HepG2 (cell line): ENCODE measurements around the gene E2F1. TPM values are rescaled to one million over a fixed set of nuclear protein-coding genes. Genes with fewer than 3 reads are reported as not detected.

Source experiments
- ATAC-seq: fragments of 200-7000 bp; cut with Tn5 transposase; 3 replicates; pipeline ENCODE4 v1.9.1; 2020; ENCODE audit warnings: mild to moderate bottlenecking, moderate library complexity
- BruUV-seq: library from RNA; stranded (reverse); fragments of 400-500 nt; replicated peaks from 2 replicates; lab custom pipeline; 2021; lab: Mats Ljungman, UMichigan
- CTCF ChIA-PET: fragments of 300-600 bp; formaldehyde crosslinking; extraction: SDS; loops from one replicate; lab custom pipeline; 2021; ENCODE audit warnings: low total read pairs, inconsistent platforms, low intra/inter-chr PET ratio; lab: Yijun Ruan, JAX
- POLR2A ChIA-PET: fragments of 350-600 bp; sonication (Branson Sonifier 250); formaldehyde crosslinking; loops from one replicate; lab custom pipeline; 2020; ENCODE audit warnings: antibody characterized with exemption, inconsistent platforms; lab: Yijun Ruan, JAX
- DNase-seq: peaks from one replicate; pipeline ENCODE4 v3.0.0-alpha.2; 2015; ENCODE audit warnings: low spot score
- FAIRE-seq: peaks from 3 replicates; lab custom pipeline; 2011; peaks lifted over from hg19 to GRCh38; lab: Jason Lieb, UNC
- H2AFZ ChIP-seq: one replicate; pipeline ENCODE4 v1.6.1; 2011; ENCODE audit warnings: low read length, inconsistent platforms
- H3K27ac ChIP-seq: fragments of 300-600 bp; 3 replicates; pipeline ENCODE4 v1.8.0; 2011; ENCODE audit warnings: mixed run types, mild to moderate bottlenecking, mixed read lengths, low read length, inconsistent platforms; ENCODE audit not compliant: insufficient read depth; ENCODE audit errors: extremely low read length
- H3K27me3 ChIP-seq, 2 experiments: fragments of 200-600 bp in 1 of 2; 2 replicates in 1 of 2; 3 replicates in 1 of 2; pipeline versions ENCODE4 v1.6.0 to v1.8.0; 2011; ENCODE audit warnings: low read length in 2 of 2, mild to moderate bottlenecking in 2 of 2, moderate library complexity in 2 of 2, inconsistent platforms in 1 of 2; ENCODE audit not compliant: insufficient read depth in 2 of 2, control insufficient read depth in 1 of 2
- H3K36me3 ChIP-seq, 2 experiments: fragments of 200-600 bp in 1 of 2; replicated peaks in 1 of 2; 2 replicates in 1 of 2; 3 replicates in 1 of 2; pipeline versions ENCODE4 v1.5.1 to v1.8.0; 2011; ENCODE audit warnings: low read length in 2 of 2, inconsistent platforms in 1 of 2; ENCODE audit not compliant: insufficient read depth in 2 of 2, control insufficient read depth in 1 of 2
- H3K4me1 ChIP-seq: 2 replicates; pipeline ENCODE4 v1.5.1; 2012; ENCODE audit warnings: low read length, inconsistent platforms; ENCODE audit not compliant: insufficient read depth
- H3K4me2 ChIP-seq: 2 replicates; pipeline ENCODE4 v1.6.0; 2011; ENCODE audit warnings: low read depth, low read length, inconsistent platforms
- H3K4me3 ChIP-seq, 3 experiments: fragments of 200-600 bp in 1 of 3; sonication (generic), shearing (Covaris generic) in 1 of 3; replicated peaks in 1 of 3; 2 replicates each; pipeline ENCODE4 v1.5.1; 2011 to 2016; ENCODE audit warnings: low read length in 3 of 3, inconsistent platforms in 2 of 3, low read depth in 2 of 3, mild to moderate bottlenecking in 2 of 3, control low read depth in 1 of 3, mixed read lengths in 1 of 3; ENCODE audit not compliant: insufficient read depth in 1 of 3
- H3K79me2 ChIP-seq: one replicate; pipeline ENCODE4 v1.6.1; 2011; ENCODE audit warnings: low read length, inconsistent platforms; ENCODE audit not compliant: insufficient read depth
- H3K9ac ChIP-seq: 2 replicates; pipeline ENCODE4 v1.6.0; 2011; ENCODE audit warnings: mild to moderate bottlenecking, low read depth, low read length, inconsistent platforms; ENCODE audit not compliant: insufficient read depth
- H3K9me3 ChIP-seq: 2 replicates; pipeline ENCODE4 v1.5.1; 2012; ENCODE audit warnings: mild to moderate bottlenecking, low read length
- H4K20me1 ChIP-seq: 2 replicates; pipeline ENCODE4 v1.6.0; 2011; ENCODE audit warnings: inconsistent platforms, mild to moderate bottlenecking, low read length, moderate library complexity; ENCODE audit not compliant: insufficient read depth
- ARNT2 ChIP-seq: sonication (generic); formaldehyde crosslinking; IDR thresholded peaks from 2 replicates; pipeline ENCODE4 v1.8.0; 2022; ENCODE audit warnings: mild to moderate bottlenecking, low read depth, missing genetic modification reagents, moderate library complexity
- FLYWCH1 ChIP-seq: sonication (generic); formaldehyde crosslinking; IDR thresholded peaks from 2 replicates; pipeline ENCODE4 v1.8.1; 2023; ENCODE audit warnings: mild to moderate bottlenecking, missing genetic modification reagents
- FOSL2 ChIP-seq: sonication (generic); formaldehyde crosslinking; IDR thresholded peaks from 2 replicates; pipeline ENCODE4 v1.4.0; 2020; ENCODE audit warnings: missing genetic modification reagents
- GTF3A ChIP-seq: sonication (generic); formaldehyde crosslinking; conservative IDR thresholded peaks from 2 replicates; pipeline ENCODE4 v1.4.0; 2020; ENCODE audit warnings: mild to moderate bottlenecking, missing genetic modification reagents
- RFX3 ChIP-seq: IDR thresholded peaks from 2 replicates; pipeline ENCODE4 v1.6.1; 2016; ENCODE audit warnings: missing biosample characterization, missing genetic modification reagents
- SP140L ChIP-seq: sonication (generic); formaldehyde crosslinking; IDR thresholded peaks from 2 replicates; pipeline ENCODE4 v1.4.0; 2020; ENCODE audit warnings: missing genetic modification reagents, borderline replicate concordance
- ZNF101 ChIP-seq: sonication (generic); formaldehyde crosslinking; IDR thresholded peaks from 2 replicates; pipeline ENCODE4 v1.4.0; 2020; ENCODE audit warnings: mild to moderate bottlenecking, low read depth, missing genetic modification reagents, borderline replicate concordance
- ZNF121 ChIP-seq: sonication (generic); formaldehyde crosslinking; IDR thresholded peaks from 2 replicates; pipeline ENCODE4 v1.5.0; 2020; ENCODE audit warnings: mild to moderate bottlenecking, missing genetic modification reagents
- ZNF770 ChIP-seq: sonication (generic); formaldehyde crosslinking; IDR thresholded peaks from 2 replicates; pipeline ENCODE4 v1.5.0; 2020; ENCODE audit warnings: mild to moderate bottlenecking, missing genetic modification reagents
- WGBS: methylation state at CpG from one replicate; pipeline ENCODE4 v1.1.6; 2017; ENCODE audit warnings: low lambda C conversion rate; 5-methylcytosine and 5-hydroxymethylcytosine counted together
- in situ Hi-C: cut with HindIII; loops from 2 replicates; pipeline ENCODE4 v1.10.0; 2017; ENCODE audit warnings: low pct_unique_long_range_greater_than_20kb; ENCODE audit not compliant: extremely low pct_ligation_motif_present
- intact Hi-C: fragments of 100-400 bp; cut with micrococcal nuclease; formaldehyde crosslinking; loops from one replicate; pipeline ENCODE4 v1.10.0; 2022; ENCODE audit not compliant: unreplicated experiment
- polyA plus RNA-seq, 8 experiments: library from polyadenylated mRNA; depleted of rRNA in 3 of 8; stranded (reverse) in 7 of 8; unstranded in 1 of 8; fragments of >200 nt; fragmentation: Illumina TruSeq in 4 of 8; extraction: Trizol in 4 of 8; gene quantifications; 2 replicates each; pipeline versions ENCODE4 v1.2.1 to v1.2.3, GENCODE V29; 2011 to 2016; ENCODE audit warnings: low read depth in 4 of 8, missing spikeins in 1 of 8, mixed read lengths in 1 of 8; ENCODE audit not compliant: insufficient read depth in 1 of 8
- total RNA-seq, 5 experiments: library from RNA; depleted of rRNA; stranded (reverse); fragments of >200 nt; fragmentation: Illumina TruSeq; extraction: Trizol; gene quantifications; 2 replicates each; pipeline ENCODE4 v1.2.3, GENCODE V29; 2016; ENCODE audit warnings: low read depth in 1 of 5
- TF ChIP-seq, protein P1 (sequence below): sonication (generic); formaldehyde crosslinking; IDR thresholded peaks from 2 replicates; pipeline ENCODE4 v1.5.0; 2020; ENCODE audit warnings: mild to moderate bottlenecking, missing genetic modification reagents, borderline replicate concordance

The E2F1 gene
- total and polyA plus RNA-seq, 2 of the 13 experiments (the other 11 are each of a cell fraction or from before 2014, with no cell fraction given): 25.5 to 39.4 TPM

- TF ChIP-seq ZNF101 (CRISPR knock-in tag): no peak
- no peak for TF ChIP-seq GTF3A (CRISPR knock-in tag)
These were observed 55.7 kb downstream of the E2F1 start (continued) for GRCh38 chr20:33630507-33630906.

DNA sequence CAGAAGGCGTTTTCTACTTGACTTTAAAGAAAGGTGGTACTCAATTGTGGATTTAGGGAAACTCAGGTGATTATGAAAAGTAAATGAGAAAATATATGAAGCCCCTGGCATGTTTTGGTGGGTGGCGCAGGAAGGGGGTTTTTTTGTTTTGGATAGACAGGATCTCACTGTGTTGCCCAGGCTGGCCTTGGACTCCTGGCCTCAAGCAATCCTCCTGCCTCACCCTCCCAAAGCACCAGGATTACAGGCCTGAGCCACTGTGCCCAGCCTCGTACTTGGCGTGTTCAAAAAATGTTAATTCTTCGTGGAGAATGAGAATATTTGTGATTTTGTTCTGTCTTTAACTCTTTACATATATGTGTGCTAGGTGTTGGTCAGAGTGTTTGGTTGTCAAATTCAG is 56.2 kb downstream of the E2F1 start:
- in situ Hi-C loops (no loop called here), intact Hi-C loops (no loop called here)
- Histone ChIP-seq H3K9ac (no peak overlapping the region), H2AFZ (no peak overlapping the region), H3K4me3 (no peak overlapping the region), H3K36me3 (peaks cover 24 to 66% of the 10 kb centered on the region in 2 experiments), H3K4me2 (no peak overlapping the region), H3K79me2 (no peaks in the 10 kb centered on the region), H3K9me3 (no peaks in the 10 kb centered on the region), H3K27me3 (no peaks in the 10 kb centered on the region), H3K4me1 (no peaks in the 10 kb centered on the region), H3K27ac (no peak overlapping the region), H4K20me1 (no peaks in the 10 kb centered on the region)
- FAIRE-seq (no peak), ATAC-seq (no peak), DNase-seq (no peak)
- 95% methylated on average over 5 of the region's 5 CpGs for WGBS
- CTCF ChIA-PET: no interaction called here
- no peak for TF ChIP-seq SP140L
- TF ChIP-seq ZNF121 (CRISPR knock-in tag): peak; percentile 84
- peak; percentile 58 for TF ChIP-seq ZNF770 (CRISPR knock-in tag)
- POLR2A ChIA-PET: no interaction called here
- BruUV-seq: no TSS peak

GRCh38 chr20:33629533-33629932 is 56.7 kb downstream of the E2F1 start:
- Histone ChIP-seq H3K36me3 (peaks cover 26 to 70% of the 10 kb centered on the region in 2 experiments), H3K9me3 (no peaks in the 10 kb centered on the region), H3K9ac (no peak overlapping the region), H2AFZ (no peak overlapping the region), H3K4me3 (no peak overlapping the region), H3K27me3 (no peaks in the 10 kb centered on the region), H4K20me1 (no peaks in the 10 kb centered on the region), H3K4me1 (no peaks in the 10 kb centered on the region), H3K4me2 (no peak overlapping the region), H3K27ac (no peak overlapping the region), H3K79me2 (no peaks in the 10 kb centered on the region)
- ChIA-PET CTCF (no interaction called here), POLR2A (no interaction called here)
- in situ Hi-C loops: no loop called here
- TF ChIP-seq FLYWCH1 (CRISPR knock-in tag) (no peak), FOSL2 (CRISPR knock-in tag) (no peak), RFX3 (CRISPR knock-in tag) (no peak), ARNT2 (CRISPR knock-in tag) (no peak)
- TF ChIP-seq, protein P1, sequence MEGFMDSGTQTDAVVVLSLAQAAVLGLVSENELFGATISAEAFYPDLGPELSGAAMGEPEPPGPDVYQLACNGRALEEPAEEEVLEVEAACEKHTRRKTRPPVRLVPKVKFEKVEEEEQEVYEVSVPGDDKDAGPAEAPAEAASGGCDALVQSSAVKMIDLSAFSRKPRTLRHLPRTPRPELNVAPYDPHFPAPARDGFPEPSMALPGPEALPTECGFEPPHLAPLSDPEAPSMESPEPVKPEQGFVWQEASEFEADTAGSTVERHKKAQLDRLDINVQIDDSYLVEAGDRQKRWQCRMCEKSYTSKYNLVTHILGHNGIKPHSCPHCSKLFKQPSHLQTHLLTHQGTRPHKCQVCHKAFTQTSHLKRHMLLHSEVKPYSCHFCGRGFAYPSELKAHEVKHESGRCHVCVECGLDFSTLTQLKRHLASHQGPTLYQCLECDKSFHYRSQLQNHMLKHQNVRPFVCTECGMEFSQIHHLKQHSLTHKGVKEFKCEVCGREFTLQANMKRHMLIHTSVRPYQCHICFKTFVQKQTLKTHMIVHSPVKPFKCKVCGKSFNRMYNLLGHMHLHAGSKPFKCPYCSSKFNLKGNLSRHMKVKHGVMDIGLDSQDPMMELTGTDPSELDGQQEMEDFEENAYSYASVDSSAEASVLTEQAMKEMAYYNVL: no peak
- intact Hi-C loops: no loop called here
- no TSS peak for BruUV-seq
- WGBS: 97% methylated on average over 10 of the region's 10 CpGs
- no peak for ATAC-seq
- FAIRE-seq: no peak
- DNase-seq: no peak
